Measurements from ENCODE around the gene CFAP90. TPM values are rescaled to one million over a fixed set of nuclear protein-coding genes. Genes with fewer than 3 reads are reported as not detected.

CFAP90 gene
- total RNA-seq, 4 donors from 2014 or later: 0.88 to 1.7 TPM; not detected in 2

DNA sequence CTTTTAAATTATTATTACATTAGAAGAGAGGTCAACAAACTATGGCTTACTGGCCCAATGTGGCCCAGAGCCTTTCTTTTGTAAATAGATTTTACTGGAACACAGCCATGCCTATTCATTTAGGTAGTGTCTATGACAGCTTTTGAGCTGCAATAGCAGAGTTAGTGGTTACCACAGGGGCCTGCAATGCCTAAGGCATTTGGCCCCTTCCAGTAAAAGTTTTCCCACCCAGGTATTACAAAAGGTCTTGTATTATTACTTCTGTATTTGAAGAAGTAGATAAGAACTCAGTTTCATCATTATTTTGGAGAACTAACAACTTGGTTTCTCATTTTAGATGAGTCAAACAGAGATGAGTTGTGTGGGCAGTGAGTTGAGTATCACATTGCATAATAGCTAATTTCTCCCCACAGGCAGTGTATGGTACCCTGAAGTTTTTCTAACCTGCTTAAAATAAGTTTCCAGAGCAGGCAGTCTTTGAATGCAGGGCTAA, 27.5 kb upstream of the CFAP90 start:
- Histone ChIP-seq H3K36me3 (no peaks in the 10 kb centered on the region), H3K9me3 (no peaks in the 10 kb centered on the region), H3K4me1 (no peaks in the 10 kb centered on the region), H3K27me3 (no peaks in the 10 kb centered on the region), H3K27ac (no peak overlapping the region), H3K4me3 (no peak overlapping the region)
- TF ChIP-seq POLR2A (IDR thresholded peaks at IDR 0.05): no peak
- TF ChIP-seq, protein P1, sequence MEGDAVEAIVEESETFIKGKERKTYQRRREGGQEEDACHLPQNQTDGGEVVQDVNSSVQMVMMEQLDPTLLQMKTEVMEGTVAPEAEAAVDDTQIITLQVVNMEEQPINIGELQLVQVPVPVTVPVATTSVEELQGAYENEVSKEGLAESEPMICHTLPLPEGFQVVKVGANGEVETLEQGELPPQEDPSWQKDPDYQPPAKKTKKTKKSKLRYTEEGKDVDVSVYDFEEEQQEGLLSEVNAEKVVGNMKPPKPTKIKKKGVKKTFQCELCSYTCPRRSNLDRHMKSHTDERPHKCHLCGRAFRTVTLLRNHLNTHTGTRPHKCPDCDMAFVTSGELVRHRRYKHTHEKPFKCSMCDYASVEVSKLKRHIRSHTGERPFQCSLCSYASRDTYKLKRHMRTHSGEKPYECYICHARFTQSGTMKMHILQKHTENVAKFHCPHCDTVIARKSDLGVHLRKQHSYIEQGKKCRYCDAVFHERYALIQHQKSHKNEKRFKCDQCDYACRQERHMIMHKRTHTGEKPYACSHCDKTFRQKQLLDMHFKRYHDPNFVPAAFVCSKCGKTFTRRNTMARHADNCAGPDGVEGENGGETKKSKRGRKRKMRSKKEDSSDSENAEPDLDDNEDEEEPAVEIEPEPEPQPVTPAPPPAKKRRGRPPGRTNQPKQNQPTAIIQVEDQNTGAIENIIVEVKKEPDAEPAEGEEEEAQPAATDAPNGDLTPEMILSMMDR (IDR thresholded peaks at IDR 0.05): no peak
- intact Hi-C loops (cut with DNase I; ENCODE audit: low total_unique reads): no loop called here
- DNase-seq: no peak

DNA sequence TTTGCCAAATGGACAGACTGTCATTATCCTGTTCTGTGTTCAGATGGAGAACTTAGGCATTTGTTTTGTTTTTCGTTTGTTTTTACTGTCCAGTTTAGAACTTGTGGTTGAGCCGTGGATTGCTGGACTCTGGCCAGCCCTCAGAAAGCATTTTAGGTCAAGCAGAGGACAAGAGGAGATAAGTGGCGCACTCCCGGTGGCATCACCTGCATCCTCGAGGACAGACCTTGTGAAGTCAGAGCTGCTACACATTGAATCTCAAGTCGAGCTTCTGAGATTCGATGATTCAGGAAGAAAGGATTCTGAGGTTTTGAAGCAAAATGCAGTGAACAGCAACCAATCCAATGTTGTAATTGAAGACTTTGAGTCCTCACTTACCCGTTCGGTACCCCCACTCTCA, 26.9 kb upstream of the CFAP90 start:
- no peak for DNase-seq
- Histone ChIP-seq H3K27me3 (no peaks in the 10 kb centered on the region), H3K27ac (no peak overlapping the region), H3K4me1 (no peaks in the 10 kb centered on the region), H3K9me3 (no peaks in the 10 kb centered on the region), H3K36me3 (no peaks in the 10 kb centered on the region), H3K4me3 (no peak overlapping the region)
- intact Hi-C loops (cut with DNase I; ENCODE audit: low total_unique reads): no loop called here
- no peak for TF ChIP-seq POLR2A (IDR thresholded peaks at IDR 0.05)
- TF ChIP-seq, protein P1 (IDR thresholded peaks at IDR 0.05): no peak

DNA sequence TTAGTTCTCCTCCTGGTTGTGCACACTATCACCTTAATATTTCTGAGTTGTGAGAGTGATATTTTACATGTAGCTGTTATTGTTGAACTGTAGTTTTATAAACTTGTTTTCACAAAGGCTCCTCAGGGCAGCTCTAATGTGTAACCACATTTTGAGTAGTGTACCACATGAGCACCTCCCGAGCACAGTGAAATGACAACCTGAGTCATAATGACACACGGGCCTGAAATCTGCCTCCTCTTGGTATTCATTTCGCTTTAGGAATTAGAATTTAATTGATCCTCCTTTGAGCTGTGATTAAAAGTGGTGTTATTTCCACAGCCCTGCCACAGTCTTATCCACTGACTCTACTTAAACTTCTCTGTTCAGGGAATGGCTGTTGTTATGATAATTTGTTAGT, 25.9 kb upstream of the CFAP90 start:
- Histone ChIP-seq H3K27me3 (no peaks in the 10 kb centered on the region), H3K27ac (no peak overlapping the region), H3K9me3 (no peaks in the 10 kb centered on the region), H3K4me1 (no peaks in the 10 kb centered on the region), H3K4me3 (no peak overlapping the region), H3K36me3 (no peaks in the 10 kb centered on the region)
- DNase-seq: no peak
- intact Hi-C loops (cut with DNase I; ENCODE audit: low total_unique reads): no loop called here
- TF ChIP-seq POLR2A (IDR thresholded peaks at IDR 0.05): no peak
- TF ChIP-seq, protein P1 (IDR thresholded peaks at IDR 0.05): no peak

DNA sequence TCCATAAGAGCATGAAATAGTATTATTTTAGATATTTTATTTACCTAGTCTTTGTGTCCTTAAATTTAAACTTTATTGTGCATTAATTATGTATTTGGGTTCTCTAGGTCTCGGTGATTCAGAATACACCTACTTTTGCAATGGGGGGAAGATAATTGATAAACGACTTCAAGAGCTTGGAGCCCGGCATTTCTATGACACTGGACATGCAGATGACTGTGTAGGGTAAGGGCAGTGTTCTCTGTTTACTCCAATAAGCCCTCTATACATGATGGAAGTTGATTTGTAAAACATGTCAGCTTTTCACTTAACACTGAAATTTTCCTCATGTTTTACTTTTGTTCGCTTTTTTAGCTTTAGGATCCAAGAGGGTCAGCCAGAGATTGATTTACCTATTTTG, 24.2 kb upstream of the CFAP90 start:
- Histone ChIP-seq H3K27ac (no peak overlapping the region), H3K4me1 (peaks cover 0 to 7% of the 10 kb centered on the region in 2 donors), H3K36me3 (no peaks in the 10 kb centered on the region), H3K4me3 (no peak overlapping the region), H3K27me3 (no peaks in the 10 kb centered on the region), H3K9me3 (no peaks in the 10 kb centered on the region)
- intact Hi-C loops (cut with DNase I; ENCODE audit: low total_unique reads): no loop called here
- DNase-seq: no peak
- TF ChIP-seq, protein P1 (IDR thresholded peaks at IDR 0.05): no peak
- TF ChIP-seq POLR2A (IDR thresholded peaks at IDR 0.05): no peak

DNA sequence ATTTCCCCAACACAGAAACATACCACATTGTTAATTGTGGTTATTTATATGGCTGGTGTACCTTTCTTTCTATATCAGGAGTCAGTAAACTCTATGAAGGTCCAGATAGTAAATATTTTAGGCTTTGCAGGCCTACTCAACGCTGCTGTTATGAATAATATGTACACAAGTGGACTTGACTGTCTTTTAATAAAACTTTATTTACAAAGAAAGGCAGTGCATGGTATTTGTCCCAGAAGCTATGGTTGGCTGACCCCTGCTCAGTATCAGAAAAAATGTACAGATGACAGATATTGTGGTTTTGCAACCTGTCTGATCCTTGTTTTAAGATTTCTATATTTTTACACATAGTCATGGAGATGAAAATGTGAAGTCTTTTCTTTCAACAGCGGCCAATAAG, 23.7 kb upstream of the CFAP90 start:
- H3K4me1 ChIP-seq: peaks cover 0 to 9% of the 10 kb centered on the region in 2 donors
- no peaks in the 10 kb centered on the region for H3K9me3 ChIP-seq
- H3K27me3 ChIP-seq: no peaks in the 10 kb centered on the region
- TF ChIP-seq POLR2A (IDR thresholded peaks at IDR 0.05): no peak
- TF ChIP-seq, protein P1 (IDR thresholded peaks at IDR 0.05): no peak
- H3K4me3 ChIP-seq: no peak overlapping the region
- DNase-seq: no peak
- no peaks in the 10 kb centered on the region for H3K36me3 ChIP-seq
- intact Hi-C loops (cut with DNase I; ENCODE audit: low total_unique reads): no loop called here
- H3K27ac ChIP-seq: no peak overlapping the region

Measured in uterus (tissue), 4 donors.